ENCODE measurements around the gene NOC4L.
"Not testable (repeated sequence)": the region's sequence is repeated elsewhere in the genome, so short reads cannot be mapped to it uniquely, and the experiment has no call there.

The NOC4L gene

DNA sequence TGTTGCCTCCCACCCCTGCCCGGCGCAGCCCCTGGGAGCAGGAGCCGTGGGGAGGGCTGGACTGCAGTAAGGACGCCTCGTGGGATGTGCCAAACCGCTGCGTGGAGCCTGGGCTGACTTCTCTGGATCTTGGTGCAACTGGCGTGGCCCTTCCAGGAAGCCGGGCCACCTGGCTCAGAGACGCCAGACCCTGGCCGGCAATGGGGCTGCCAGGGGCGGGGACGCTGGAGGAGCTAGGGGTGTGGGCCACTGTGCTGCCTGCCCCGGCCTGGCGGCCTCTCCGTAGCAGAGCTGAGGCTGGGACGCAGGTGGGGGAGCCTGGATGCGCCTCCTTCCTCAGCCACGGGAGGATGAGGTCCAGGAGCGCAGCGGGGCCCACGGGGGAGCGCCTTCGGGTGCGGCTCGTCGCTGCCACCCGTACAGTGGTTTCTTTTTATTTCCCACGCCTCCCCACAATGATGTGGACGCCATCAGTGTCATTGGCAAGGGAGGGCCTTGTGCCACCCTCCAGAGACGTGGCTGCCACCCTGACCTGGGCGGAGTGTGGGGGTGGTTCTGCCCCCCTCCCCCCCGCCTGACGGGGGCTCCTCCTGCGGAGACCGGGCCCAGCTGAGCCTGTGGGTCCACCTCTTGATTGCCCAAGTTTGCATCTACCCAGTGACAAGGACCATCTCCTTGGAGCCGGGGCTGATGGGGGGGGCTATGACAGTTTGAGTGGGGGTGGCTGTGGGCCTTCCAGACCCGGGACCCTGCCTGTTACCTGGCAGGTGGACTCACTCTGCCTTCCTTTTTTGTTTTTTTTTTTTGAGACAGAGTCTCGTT lies 11.4 kb upstream of the NOC4L start:
- Histone ChIP-seq H3K27me3 (ENCODE audit: insufficient read depth, low read length) (no peaks in the 10 kb centered on the region), H3K4me2 (ENCODE audit: low read length) (no peak overlapping the region), H3K79me2 (ENCODE audit: insufficient read depth, low read length) (no peaks in the 10 kb centered on the region), H3K9me3 (ENCODE audit: low read length) (peaks cover 2% of the 10 kb centered on the region), H3K27ac (ENCODE audit: low read depth, low read length, poor library complexity, severe bottlenecking) (no peak overlapping the region), H2AFZ (ENCODE audit: low read length) (no peak overlapping the region), H4K20me1 (ENCODE audit: insufficient read depth, low read length) (no peaks in the 10 kb centered on the region), H3K9me2 (ENCODE audit: low read depth, low read length) (no peaks in the 10 kb centered on the region), H3F3A (ENCODE audit: insufficient read depth, low read length) (peaks cover 3% of the 10 kb centered on the region; the same call in 1 of the 2 replicates), H3K4me3 (ENCODE audit: low read depth, low read length, poor library complexity, severe bottlenecking) (no peak overlapping the region), H3K4me1 (ENCODE audit: insufficient read depth, low read length, severe bottlenecking) (no peaks in the 10 kb centered on the region), H3K9ac (ENCODE audit: low read length) (no peak overlapping the region), H3K36me3 (ENCODE audit: insufficient read depth, low read length) (peaks cover 14% of the 10 kb centered on the region)
- TF ChIP-seq, protein P1, sequence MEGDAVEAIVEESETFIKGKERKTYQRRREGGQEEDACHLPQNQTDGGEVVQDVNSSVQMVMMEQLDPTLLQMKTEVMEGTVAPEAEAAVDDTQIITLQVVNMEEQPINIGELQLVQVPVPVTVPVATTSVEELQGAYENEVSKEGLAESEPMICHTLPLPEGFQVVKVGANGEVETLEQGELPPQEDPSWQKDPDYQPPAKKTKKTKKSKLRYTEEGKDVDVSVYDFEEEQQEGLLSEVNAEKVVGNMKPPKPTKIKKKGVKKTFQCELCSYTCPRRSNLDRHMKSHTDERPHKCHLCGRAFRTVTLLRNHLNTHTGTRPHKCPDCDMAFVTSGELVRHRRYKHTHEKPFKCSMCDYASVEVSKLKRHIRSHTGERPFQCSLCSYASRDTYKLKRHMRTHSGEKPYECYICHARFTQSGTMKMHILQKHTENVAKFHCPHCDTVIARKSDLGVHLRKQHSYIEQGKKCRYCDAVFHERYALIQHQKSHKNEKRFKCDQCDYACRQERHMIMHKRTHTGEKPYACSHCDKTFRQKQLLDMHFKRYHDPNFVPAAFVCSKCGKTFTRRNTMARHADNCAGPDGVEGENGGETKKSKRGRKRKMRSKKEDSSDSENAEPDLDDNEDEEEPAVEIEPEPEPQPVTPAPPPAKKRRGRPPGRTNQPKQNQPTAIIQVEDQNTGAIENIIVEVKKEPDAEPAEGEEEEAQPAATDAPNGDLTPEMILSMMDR (IDR thresholded peaks at IDR 0.05; ENCODE audit: low read length) = no peak
- no peak for TF ChIP-seq EZH2 (IDR thresholded peaks at IDR 0.05; ENCODE audit: borderline replicate concordance, low read length)

DNA sequence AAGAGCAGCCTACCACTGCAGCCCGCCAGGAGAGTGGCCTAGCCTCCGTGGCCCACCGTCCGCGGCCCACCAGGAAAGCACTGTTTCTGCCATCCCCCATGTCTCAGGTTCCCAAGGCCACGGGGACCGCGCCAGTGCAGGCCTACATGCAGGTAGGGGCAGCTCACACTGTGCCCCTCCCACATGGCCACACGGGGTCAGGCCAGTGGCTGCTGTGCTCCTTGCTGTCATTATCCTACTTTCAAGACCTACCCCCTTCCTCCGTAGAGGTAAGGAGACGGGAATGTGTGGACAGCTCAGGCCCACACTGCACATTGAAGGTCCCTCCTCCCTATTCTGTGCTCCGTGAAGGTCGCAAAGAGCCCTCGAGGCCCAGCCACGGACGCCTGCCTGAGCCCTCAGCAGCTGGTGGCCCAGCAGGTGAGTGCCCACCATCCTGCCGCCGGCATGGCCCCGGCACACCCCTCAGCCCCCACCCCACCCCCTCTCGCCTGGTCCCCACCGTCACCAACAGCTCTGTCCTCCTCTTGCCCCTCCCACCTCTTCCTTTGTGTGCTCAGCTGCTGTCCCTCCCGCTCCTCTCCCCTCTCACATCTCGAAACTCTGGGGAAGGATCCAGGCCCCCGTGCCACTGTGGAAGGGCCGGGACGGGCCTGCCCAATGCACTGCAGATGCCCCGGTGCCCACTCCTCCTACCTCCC lies 10.2 kb upstream of the NOC4L start:
- H3K4me3 ChIP-seq (ENCODE audit: low read depth, low read length, poor library complexity, severe bottlenecking) = no peak overlapping the region
- no peaks in the 10 kb centered on the region for H3K79me2 ChIP-seq (ENCODE audit: insufficient read depth, low read length)
- H3K4me1 ChIP-seq (ENCODE audit: insufficient read depth, low read length, severe bottlenecking) = no peaks in the 10 kb centered on the region
- H3K27ac ChIP-seq (ENCODE audit: low read depth, low read length, poor library complexity, severe bottlenecking) = no peak overlapping the region
- no peaks in the 10 kb centered on the region for H3K9me3 ChIP-seq (ENCODE audit: low read length)
- no peaks in the 10 kb centered on the region for H3K9me2 ChIP-seq (ENCODE audit: low read depth, low read length)
- H3K27me3 ChIP-seq (ENCODE audit: insufficient read depth, low read length) = no peaks in the 10 kb centered on the region
- peaks cover 9% of the 10 kb centered on the region for H3K36me3 ChIP-seq (ENCODE audit: insufficient read depth, low read length)
- TF ChIP-seq EZH2 (IDR thresholded peaks at IDR 0.05; ENCODE audit: borderline replicate concordance, low read length) = no peak
- TF ChIP-seq, protein P1 (IDR thresholded peaks at IDR 0.05; ENCODE audit: low read length) = no peak
- peaks cover 3% of the 10 kb centered on the region; the same call in 1 of the 2 replicates for H3F3A ChIP-seq (ENCODE audit: insufficient read depth, low read length)
- H3K4me2 ChIP-seq (ENCODE audit: low read length) = no peak overlapping the region
- no peak overlapping the region for H2AFZ ChIP-seq (ENCODE audit: low read length)
- no peak overlapping the region for H3K9ac ChIP-seq (ENCODE audit: low read length)
- H4K20me1 ChIP-seq (ENCODE audit: insufficient read depth, low read length) = no peaks in the 10 kb centered on the region

DNA sequence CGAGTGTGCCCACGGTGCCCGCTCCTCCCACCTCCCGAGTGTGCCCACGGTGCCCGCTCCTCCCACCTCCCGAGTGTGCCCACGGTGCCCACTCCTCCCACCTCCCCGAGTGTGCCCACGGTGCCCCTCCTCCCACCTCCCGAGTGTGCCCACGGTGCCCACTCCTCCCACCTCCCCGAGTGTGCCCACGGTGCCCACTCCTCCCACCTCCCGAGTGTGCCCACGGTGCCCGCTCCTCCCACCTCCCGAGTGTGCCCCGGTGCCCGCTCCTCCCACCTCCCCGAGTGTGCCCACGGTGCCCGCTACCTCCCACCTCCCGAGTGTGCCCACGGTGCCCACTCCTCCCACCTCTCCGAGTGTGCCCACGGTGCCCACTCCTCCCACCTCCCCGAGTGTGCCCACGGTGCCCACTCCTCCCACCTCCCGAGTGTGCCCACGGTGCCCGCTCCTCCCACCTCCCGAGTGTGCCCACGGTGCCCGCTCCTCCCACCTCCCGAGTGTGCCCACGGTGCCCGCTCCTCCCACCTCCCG lies 9.5 kb upstream of the NOC4L start:
- not testable (repeated sequence) for H3K9ac ChIP-seq (ENCODE audit: low read length); H3F3A ChIP-seq (ENCODE audit: insufficient read depth, low read length); H3K4me2 ChIP-seq (ENCODE audit: low read length); H3K9me2 ChIP-seq (ENCODE audit: low read depth, low read length); H3K4me3 ChIP-seq (ENCODE audit: low read depth, low read length, poor library complexity, severe bottlenecking); H3K27ac ChIP-seq (ENCODE audit: low read depth, low read length, poor library complexity, severe bottlenecking); H2AFZ ChIP-seq (ENCODE audit: low read length); H4K20me1 ChIP-seq (ENCODE audit: insufficient read depth, low read length); H3K4me1 ChIP-seq (ENCODE audit: insufficient read depth, low read length, severe bottlenecking); H3K79me2 ChIP-seq (ENCODE audit: insufficient read depth, low read length); H3K27me3 ChIP-seq (ENCODE audit: insufficient read depth, low read length); H3K9me3 ChIP-seq (ENCODE audit: low read length)
- peaks cover 15% of the 10 kb centered on the region for H3K36me3 ChIP-seq (ENCODE audit: insufficient read depth, low read length)

DNA sequence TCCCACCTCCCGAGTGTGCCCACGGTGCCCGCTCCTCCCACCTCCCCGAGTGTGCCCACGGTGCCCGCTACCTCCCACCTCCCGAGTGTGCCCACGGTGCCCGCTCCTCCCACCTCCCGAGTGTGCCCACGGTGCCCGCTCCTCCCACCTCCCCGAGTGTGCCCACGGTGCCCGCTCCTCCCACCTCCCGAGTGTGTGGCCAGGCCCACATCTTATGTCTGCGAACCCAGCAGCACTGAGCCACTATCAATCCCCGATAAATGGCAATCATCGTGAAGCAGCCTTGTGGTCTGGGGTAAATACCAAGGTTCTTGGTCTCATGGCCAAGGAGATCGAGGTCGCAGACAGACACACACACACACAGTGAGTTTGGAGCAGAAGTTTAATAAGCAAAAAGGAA lies 8.0 kb upstream of the NOC4L start:
- not testable (repeated sequence) for H3K9ac ChIP-seq (ENCODE audit: low read length); H3K27me3 ChIP-seq (ENCODE audit: insufficient read depth, low read length); H3K79me2 ChIP-seq (ENCODE audit: insufficient read depth, low read length); H3K9me2 ChIP-seq (ENCODE audit: low read depth, low read length); H3K4me3 ChIP-seq (ENCODE audit: low read depth, low read length, poor library complexity, severe bottlenecking); H3K9me3 ChIP-seq (ENCODE audit: low read length); H3K27ac ChIP-seq (ENCODE audit: low read depth, low read length, poor library complexity, severe bottlenecking); H4K20me1 ChIP-seq (ENCODE audit: insufficient read depth, low read length); H2AFZ ChIP-seq (ENCODE audit: low read length); H3K4me2 ChIP-seq (ENCODE audit: low read length); H3F3A ChIP-seq (ENCODE audit: insufficient read depth, low read length); H3K4me1 ChIP-seq (ENCODE audit: insufficient read depth, low read length, severe bottlenecking)
- H3K36me3 ChIP-seq (ENCODE audit: insufficient read depth, low read length) = peaks cover 30% of the 10 kb centered on the region
